ENCODE measurements around the gene CLCN3. TPM values are rescaled to one million over a fixed set of nuclear protein-coding genes. Genes with fewer than 3 reads are reported as not detected.

CLCN3 gene
- total and polyA plus RNA-seq, 9 of the 15 experiments (the other 6 are each of a cell fraction or from before 2014, with no cell fraction given): 12.7 to 60.6 (median 38.5) TPM

- TF ChIP-seq, protein P1, sequence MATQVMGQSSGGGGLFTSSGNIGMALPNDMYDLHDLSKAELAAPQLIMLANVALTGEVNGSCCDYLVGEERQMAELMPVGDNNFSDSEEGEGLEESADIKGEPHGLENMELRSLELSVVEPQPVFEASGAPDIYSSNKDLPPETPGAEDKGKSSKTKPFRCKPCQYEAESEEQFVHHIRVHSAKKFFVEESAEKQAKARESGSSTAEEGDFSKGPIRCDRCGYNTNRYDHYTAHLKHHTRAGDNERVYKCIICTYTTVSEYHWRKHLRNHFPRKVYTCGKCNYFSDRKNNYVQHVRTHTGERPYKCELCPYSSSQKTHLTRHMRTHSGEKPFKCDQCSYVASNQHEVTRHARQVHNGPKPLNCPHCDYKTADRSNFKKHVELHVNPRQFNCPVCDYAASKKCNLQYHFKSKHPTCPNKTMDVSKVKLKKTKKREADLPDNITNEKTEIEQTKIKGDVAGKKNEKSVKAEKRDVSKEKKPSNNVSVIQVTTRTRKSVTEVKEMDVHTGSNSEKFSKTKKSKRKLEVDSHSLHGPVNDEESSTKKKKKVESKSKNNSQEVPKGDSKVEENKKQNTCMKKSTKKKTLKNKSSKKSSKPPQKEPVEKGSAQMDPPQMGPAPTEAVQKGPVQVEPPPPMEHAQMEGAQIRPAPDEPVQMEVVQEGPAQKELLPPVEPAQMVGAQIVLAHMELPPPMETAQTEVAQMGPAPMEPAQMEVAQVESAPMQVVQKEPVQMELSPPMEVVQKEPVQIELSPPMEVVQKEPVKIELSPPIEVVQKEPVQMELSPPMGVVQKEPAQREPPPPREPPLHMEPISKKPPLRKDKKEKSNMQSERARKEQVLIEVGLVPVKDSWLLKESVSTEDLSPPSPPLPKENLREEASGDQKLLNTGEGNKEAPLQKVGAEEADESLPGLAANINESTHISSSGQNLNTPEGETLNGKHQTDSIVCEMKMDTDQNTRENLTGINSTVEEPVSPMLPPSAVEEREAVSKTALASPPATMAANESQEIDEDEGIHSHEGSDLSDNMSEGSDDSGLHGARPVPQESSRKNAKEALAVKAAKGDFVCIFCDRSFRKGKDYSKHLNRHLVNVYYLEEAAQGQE (IDR thresholded peaks at IDR 0.05; ENCODE audit: borderline replicate concordance): peak; percentile 99
- TF ChIP-seq, protein P1 (CRISPR knock-in tag; IDR thresholded peaks at IDR 0.05; ENCODE audit: low read depth): no peak
- TF ChIP-seq RAD51 (IDR thresholded peaks at IDR 0.05; ENCODE audit: borderline replicate concordance, low read depth) (0 out of 2 replicates have a peak, but pooled peaks have one; percentile 11), ZBTB40 (IDR thresholded peaks at IDR 0.05) (peak; percentile 59), ZBTB40 (CRISPR knock-in tag; IDR thresholded peaks at IDR 0.05) (no peak), ZNF165 (CRISPR knock-in tag; IDR thresholded peaks at IDR 0.05; ENCODE audit: borderline replicate concordance) (no peak), CBX3 (IDR thresholded peaks at IDR 0.05; ENCODE audit: borderline replicate concordance in 1 of 2, low read length in 2 of 2) (peak in 1 of 2 experiments; percentile 53; a peak in 2 of 3 replicates), MYC (IDR thresholded peaks at IDR 0.05; ENCODE audit: low read depth, low read length) (peak; percentile 76), MYC (CRISPR knock-in tag; IDR thresholded peaks at IDR 0.05; ENCODE audit: borderline replicate concordance, low read depth) (no peak), GATA2 (CRISPR knock-in tag; IDR thresholded peaks at IDR 0.05) (no peak)
These were observed at the start of gene CLCN3 (continued) for GRCh38 chr4:169619958-169620879.

All from K562 (cell line).